Measurements from ENCODE around the gene ELOB.
A peak's percentile ranks its signal among the peaks of the same experiment; 100 is the strongest.
"Not testable (repeated sequence)": the region's sequence is repeated elsewhere in the genome, so short reads cannot be mapped to it uniquely, and the experiment has no call there.

ELOB gene

DNA sequence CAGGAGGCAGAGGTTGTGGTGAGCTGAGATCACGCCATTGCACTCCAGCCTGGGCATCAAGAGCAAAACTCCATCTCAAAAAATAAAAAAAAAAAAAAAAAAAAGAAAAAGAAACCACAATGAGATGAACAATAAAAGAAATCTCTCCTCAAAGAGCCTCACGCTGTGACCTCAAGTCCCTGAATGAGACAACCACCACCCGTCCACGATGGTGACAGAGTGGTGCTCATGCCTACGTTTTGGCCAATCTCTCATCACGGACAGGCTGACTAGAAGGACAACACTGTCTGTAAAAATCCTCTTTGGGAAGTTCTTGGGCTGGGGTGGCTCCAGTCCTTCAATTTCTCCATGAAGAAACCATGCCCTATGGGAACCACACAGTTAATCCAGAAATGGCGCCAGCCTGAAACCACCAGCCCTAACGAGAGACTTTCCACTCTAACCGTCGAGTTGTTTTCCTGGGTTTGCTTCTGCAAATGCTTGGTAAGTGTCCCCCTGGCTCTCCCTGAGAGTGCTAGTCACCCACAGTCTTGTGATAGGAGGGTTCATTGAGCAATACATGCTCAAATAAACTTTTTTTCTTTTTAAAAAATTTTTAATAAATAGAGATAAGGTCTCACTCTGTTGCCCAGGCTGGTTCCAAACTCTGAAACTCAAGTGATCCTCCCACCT lies 42.1 kb downstream of the ELOB start:
- Histone ChIP-seq H3K4me3 (replicated peaks; ENCODE audit: low read depth, low read length) (no peak overlapping the region), H3K36me3 (ENCODE audit: control insufficient read depth, insufficient read depth, low read length) (no peaks in the 10 kb centered on the region), H3K27me3 (replicated peaks; ENCODE audit: control insufficient read depth, insufficient read depth, low read length) (no peaks in the 10 kb centered on the region)
- DNase-seq (ENCODE audit: extremely low read depth, insufficient read length): no peak
- TF ChIP-seq CTCF (IDR thresholded peaks at IDR 0.05; ENCODE audit: insufficient read depth, low read length, poor library complexity, severe bottlenecking): no peak

DNA sequence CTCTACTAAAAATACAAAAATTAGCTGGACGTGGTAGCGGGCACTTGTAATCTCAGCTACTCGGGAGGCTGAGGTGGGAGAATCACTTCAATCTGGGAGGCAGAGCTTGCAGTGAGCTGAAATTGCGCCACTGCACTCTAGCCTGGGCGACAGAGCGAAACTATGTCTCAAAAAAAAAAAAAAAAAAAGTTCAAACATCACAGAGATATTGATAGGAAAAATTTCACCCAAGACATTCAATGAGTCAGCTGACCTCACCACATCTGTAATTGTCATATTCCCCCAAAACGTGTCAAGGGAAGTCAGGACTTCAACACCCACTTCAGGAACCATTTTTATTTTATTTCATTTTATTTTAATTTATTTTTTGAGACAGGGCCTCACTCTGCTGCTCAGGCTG lies 49.0 kb downstream of the ELOB start:
- Histone ChIP-seq H3K4me3 (replicated peaks; ENCODE audit: low read depth, low read length) (no peak overlapping the region), H3K27me3 (replicated peaks; ENCODE audit: control insufficient read depth, insufficient read depth, low read length) (no peaks in the 10 kb centered on the region; the same call in 1 of the 2 replicates), H3K36me3 (ENCODE audit: control insufficient read depth, insufficient read depth, low read length) (no peaks in the 10 kb centered on the region)
- DNase-seq (ENCODE audit: extremely low read depth, insufficient read length): no peak
- no peak for TF ChIP-seq CTCF (IDR thresholded peaks at IDR 0.05; ENCODE audit: insufficient read depth, low read length, poor library complexity, severe bottlenecking)

- no peaks in the 10 kb centered on the region for H3K36me3 ChIP-seq (ENCODE audit: control insufficient read depth, insufficient read depth, low read length)
Measured at GRCh38 chr16:2726923-2727322, 50.2 kb downstream of the ELOB start.

GRCh38 chr16:2724816-2725348 lies 52.2 kb downstream of the ELOB start:
- no peaks in the 10 kb centered on the region for H3K36me3 ChIP-seq (ENCODE audit: control insufficient read depth, insufficient read depth, low read length)
- no peak for DNase-seq (ENCODE audit: extremely low read depth, insufficient read length)
- no peaks in the 10 kb centered on the region; the same call in 1 of the 2 replicates for H3K27me3 ChIP-seq (replicated peaks; ENCODE audit: control insufficient read depth, insufficient read depth, low read length)
- TF ChIP-seq CTCF (IDR thresholded peaks at IDR 0.05; ENCODE audit: insufficient read depth, low read length, poor library complexity, severe bottlenecking): no peak
- no peak overlapping the region for H3K4me3 ChIP-seq (replicated peaks; ENCODE audit: low read depth, low read length)

More at GRCh38 chr16:2726923-2727322, 50.2 kb downstream of the ELOB start:
- Histone ChIP-seq H3K27me3 (replicated peaks; ENCODE audit: control insufficient read depth, insufficient read depth, low read length) (no peaks in the 10 kb centered on the region; the same call in 1 of the 2 replicates), H3K4me3 (replicated peaks; ENCODE audit: low read depth, low read length) (no peak overlapping the region)
- no peak for TF ChIP-seq CTCF (IDR thresholded peaks at IDR 0.05; ENCODE audit: insufficient read depth, low read length, poor library complexity, severe bottlenecking)
- no peak for DNase-seq (ENCODE audit: extremely low read depth, insufficient read length)

GRCh38 chr16:2724088-2724676 lies 52.9 kb downstream of the ELOB start:
- H3K4me3 ChIP-seq (replicated peaks; ENCODE audit: low read depth, low read length): no peak overlapping the region
- no peaks in the 10 kb centered on the region for H3K36me3 ChIP-seq (ENCODE audit: control insufficient read depth, insufficient read depth, low read length)
- DNase-seq (ENCODE audit: extremely low read depth, insufficient read length): no peak
- no peak for TF ChIP-seq CTCF (IDR thresholded peaks at IDR 0.05; ENCODE audit: insufficient read depth, low read length, poor library complexity, severe bottlenecking)
- no peaks in the 10 kb centered on the region; the same call in 1 of the 2 replicates for H3K27me3 ChIP-seq (replicated peaks; ENCODE audit: control insufficient read depth, insufficient read depth, low read length)

DNA sequence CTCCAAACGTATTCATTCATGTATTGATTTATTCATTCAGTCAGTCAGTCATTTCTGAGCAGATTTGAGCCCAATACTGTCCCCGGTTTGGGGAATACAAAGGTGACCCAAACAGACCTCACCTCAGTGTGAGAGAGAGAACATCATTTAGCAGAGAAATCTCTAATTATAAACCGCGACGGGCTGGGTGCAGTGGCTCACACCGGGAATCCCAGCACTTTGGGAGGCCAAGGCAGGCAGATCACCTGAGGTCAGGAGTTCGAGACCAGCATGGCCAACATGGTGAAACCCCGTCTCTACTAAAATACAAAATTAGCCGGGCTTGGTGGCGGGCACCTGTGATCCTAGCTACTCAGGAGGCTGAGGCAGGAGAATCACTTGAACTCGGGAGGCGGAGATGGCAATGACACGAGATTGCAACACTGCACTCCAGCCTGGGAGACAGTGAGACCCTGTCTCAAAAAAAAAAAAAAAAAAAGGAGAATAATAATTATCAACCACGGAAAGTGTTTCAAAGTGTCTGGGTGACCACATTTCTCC lies 55.4 kb downstream of the ELOB start:
- not testable (repeated sequence) for H3K36me3 ChIP-seq (ENCODE audit: control insufficient read depth, insufficient read depth, low read length); DNase-seq (ENCODE audit: extremely low read depth, insufficient read length); H3K27me3 ChIP-seq (replicated peaks; ENCODE audit: control insufficient read depth, insufficient read depth, low read length)
- H3K4me3 ChIP-seq (replicated peaks; ENCODE audit: low read depth, low read length): peak overlapping the region; percentile 63

Measured in GM06990 (cell line).